HG03354 (cell line): ENCODE data around the gene IQSEC1.

Source experiments
- ATAC-seq: cut with Tn5 transposase; IDR thresholded peaks from one replicate; pipeline ENCODE4 v1.9.1; 2021; ENCODE audit warnings: mild to moderate bottlenecking; ENCODE audit not compliant: unreplicated experiment, poor library complexity, severe bottlenecking

Gene IQSEC1

GRCh38 chr3:13073326-13074005 is at the start of gene IQSEC1:
Gene IQSEC1 (minus strand): TSS chr3:13073429. CDS start chr3:13073014, 415 bp downstream.
- ATAC-seq, result peak; percentile 63

DNA sequence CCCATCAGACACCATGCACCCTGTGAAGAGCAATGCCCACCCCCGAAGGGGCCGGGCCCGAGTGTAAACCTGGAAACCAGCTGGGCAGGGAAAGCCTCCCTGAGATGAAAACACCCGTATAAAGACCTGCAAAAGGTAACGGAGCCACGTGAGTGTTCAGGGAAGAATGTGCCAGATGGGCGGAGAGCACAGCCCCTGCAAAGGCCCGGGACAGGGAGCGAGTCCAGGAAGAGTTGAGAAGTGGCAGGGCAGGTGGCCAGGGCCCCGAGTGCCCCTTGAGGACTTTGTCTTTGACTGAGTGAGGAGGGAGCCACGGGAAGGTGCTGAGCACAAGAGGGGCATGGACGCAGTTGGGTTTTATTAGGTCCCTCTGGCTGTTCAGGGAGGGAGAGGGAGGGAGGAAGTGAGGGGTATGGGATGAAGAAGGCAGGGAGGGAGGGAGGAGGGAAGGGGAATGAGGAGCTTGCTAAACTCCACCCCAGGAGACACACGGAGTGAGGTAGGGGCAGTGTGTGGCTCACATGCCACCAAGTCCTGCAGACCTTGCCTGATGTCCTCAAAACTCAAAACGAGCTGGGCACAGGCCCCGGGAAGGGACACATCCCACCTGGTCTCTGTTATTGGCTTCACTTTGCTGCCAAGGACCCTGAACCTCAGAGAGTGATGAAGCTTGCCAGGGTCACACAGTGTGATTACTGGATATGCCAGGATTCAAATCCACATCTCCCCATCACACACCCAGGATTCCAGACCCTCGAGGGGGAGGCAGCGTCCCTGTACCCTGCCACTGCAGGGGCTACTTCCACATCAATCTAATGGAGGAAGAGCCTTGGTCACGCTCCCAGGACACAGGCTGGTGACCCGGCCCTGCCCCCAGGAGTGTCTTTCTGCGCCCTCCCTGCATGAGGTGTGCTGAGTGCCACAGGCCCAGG is 49.1 kb upstream of the IQSEC1 start:
- ATAC-seq, result no peak

DNA sequence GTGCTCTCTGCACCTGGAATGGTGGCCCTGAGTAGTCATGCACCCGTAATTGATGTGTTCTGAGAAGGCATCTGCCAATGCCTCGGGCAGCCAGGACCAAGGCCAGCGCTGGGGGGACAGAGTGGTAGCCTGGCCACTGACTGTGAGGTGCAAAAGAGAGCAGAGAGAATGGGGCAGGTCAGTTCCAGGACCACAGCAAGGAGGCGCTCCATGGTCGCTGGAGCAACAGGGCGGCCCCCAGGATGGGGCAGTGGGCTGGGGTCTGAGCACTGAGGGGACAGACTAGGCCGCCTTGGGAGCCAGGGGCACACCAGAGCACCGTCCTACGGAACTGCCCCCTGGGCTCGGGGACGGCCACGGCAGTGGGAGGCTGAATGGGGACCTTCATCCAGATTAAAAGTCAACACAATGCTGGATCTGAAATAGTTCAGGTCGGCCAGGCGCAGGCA is 48.3 kb upstream of the IQSEC1 start:
- no peak for ATAC-seq

DNA sequence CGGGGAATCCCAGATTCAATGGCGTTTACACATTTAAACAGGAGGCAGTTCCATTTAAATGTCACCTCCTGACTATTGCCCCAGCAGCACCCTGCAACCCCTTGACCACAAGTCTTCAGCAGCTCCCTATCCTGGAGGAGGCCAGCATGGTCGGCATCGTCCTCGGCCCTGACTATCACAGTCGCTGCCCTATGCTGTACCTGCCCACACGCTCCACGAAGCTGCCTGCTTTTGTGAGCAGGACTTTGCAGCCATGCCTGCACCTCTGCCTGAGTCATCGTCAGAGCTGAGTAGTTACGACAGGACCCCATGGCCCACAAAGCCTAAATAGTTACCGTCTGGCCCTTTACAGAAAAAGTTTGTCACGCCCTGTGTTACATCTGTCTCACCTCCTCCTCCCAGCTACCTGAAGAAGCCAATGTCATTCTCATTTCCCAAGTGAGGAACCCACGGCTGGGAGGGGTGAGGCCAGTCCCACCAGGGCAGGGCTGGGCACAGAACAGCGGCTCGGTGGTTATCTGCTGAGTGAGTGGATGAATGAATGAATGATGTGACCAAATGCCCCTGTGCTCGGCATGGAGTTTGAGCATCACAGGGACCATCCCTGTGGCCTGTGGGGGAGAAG is 47.8 kb upstream of the IQSEC1 start:
- no peak for ATAC-seq

DNA sequence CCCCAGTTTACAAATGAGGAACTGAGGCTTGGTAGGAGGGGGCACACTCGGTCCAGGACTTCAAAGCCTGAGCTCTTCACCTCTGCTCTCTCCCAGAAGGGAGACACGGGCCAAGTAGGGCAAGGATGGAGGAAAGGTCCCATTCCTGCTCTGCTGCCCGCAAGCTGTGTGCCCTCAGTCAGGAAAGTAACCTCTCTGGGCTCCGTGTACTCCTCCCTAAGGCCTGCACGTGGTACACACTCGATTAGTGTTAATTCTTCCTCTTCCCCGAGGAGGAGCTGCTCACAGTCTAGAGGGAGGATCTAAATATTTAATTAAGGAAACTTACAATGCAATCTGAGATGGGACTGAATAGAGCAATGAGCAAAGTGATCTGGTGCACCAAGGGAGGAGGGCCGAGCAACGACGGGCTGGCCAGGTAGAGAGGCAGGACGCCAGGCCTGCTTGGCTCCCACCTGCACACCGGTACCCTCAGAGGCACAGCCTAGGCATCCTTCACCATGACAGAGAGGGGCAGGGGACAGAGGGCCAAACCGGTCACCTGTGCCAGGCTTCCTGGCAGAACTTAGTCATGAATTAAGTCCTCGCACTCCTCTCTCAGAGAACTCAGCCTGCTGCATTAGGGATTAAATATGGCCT is 47.2 kb upstream of the IQSEC1 start:
- no peak for ATAC-seq

DNA sequence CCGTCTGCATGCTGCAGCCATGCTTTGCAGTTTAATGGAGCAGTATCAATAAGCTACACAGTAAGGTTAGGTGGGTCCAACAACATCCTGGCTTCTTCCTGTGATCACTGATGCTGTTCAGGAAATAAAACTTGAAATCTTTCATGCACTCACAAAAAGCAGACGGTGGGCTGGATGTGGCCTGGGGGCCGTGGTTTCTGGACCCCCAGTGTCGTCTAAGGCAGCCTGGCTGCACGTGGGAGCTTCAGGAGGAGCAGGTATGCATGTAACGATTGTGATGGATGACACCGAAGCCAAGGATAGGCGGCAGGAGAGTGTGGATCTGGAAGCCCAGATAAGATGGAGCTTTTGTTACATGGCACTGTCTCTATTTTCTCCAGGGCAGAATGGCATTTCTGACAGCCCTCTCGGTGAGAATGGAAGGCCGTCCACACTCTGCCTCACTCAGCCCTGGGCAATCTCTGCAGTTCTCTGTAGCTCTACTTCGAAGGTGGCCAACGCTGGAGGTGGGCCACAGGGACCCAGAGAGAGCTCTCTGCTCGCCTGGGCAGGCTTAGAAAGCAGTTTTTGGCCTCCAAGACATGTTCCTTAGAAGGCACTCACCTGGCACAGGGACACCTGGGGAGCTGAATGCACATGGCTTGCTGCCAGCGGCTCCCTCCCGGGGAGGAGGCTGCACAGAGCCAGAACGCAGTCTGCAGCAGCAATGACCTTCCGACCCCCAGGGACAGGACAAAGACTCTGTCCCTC is 46.4 kb upstream of the IQSEC1 start:
- ATAC-seq, result no peak

GRCh38 chr3:13116426-13116825 is 43.2 kb upstream of the IQSEC1 start:
- no peak for ATAC-seq

GRCh38 chr3:13115991-13116390 is 42.8 kb upstream of the IQSEC1 start:
- no peak for ATAC-seq

GRCh38 chr3:13115576-13115910 is 42.3 kb upstream of the IQSEC1 start:
- no peak for ATAC-seq

- no peak for ATAC-seq
Measured at GRCh38 chr3:13114811-13115575, 41.8 kb upstream of the IQSEC1 start.

DNA sequence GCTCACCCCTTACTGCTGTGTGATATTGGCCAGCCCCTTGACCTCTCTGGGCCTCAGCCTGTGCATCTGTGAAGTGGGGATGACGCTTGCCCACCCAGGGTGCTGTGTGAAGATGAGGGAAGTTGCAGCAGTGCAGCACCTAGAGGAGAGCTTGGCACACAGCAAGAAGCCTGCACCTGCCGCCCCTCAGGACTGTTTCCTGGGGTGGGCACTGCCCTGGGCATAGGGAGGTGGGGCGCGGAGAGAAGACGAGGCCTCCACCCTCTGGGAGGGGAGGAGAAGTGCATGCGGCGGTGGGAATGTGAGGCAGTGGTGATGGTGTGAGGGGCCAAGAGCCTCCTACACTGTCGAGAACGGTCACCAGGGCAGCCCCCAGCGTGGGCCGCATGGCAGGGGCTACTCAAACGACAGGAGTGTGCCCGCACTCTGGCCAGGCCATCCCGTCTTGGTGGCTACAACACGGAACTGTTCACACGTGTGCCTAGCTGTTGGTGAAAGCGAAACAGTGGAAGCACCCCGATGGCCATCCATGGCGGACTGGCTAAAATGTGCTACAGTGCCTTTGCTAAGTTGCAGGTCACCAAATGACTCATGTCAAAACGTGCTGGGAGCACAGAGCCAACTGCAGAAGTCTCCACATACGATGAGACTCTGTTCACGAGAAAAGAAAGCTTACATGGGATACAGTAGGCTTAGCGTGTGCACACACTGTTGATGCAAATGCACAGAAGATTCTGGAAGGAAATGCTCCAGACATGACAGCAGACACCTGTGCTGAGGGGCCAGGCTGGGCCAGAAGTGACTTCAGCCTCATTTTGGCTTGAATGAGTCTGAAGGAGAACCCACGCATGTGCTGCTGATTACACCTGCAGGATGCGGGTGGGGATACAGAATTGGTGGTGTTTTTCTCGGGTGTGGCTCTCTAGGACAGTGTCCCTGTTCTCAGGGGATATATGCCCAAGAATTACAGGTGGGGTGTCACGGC is 40.4 kb upstream of the IQSEC1 start:
- ATAC-seq, result no peak

DNA sequence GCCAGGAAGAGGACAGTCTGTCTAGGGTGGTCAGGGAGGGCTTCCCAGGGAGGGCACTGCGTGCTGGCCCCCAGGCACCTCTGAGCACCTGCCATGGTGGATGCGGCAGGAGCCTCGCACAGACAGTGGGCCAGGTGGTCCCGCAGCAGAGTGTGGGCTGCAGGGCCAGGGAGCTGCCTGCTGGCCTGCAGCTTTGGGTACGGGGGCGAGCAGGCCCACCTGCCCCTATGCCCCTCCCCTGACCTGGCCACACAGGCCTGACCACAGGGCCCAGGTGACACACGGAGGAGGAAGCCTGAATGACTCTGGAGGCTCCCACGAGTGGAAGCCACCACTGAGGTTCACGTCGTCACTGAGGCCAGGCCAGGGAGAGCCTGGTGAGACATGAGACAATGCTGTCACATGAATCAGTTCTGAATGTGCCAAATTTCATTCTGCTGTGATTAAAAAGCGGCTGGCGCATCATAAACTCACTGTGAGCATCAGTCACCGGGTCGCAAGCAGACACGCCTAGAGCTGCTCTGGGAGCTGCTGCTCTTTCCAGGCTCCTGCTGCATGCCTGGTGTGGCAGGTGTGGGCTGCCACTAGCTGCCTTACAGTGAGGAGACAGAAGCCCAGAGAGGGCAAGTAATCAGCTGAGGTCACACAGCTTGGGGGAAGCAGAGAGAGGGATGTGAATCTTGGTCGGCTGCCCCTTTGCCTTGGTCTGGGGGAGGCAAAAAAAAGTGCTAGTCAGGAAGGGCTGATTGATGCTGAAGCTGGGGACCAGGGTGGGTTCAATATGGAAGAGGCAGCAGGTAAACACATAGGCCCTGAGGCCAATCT is 39.5 kb upstream of the IQSEC1 start:
- no peak for ATAC-seq

GRCh38 chr3:13111873-13112520 is 38.8 kb upstream of the IQSEC1 start:
- ATAC-seq, result no peak

GRCh38 chr3:13111173-13111872 is 38.1 kb upstream of the IQSEC1 start:
- ATAC-seq, result peak; percentile 25

DNA sequence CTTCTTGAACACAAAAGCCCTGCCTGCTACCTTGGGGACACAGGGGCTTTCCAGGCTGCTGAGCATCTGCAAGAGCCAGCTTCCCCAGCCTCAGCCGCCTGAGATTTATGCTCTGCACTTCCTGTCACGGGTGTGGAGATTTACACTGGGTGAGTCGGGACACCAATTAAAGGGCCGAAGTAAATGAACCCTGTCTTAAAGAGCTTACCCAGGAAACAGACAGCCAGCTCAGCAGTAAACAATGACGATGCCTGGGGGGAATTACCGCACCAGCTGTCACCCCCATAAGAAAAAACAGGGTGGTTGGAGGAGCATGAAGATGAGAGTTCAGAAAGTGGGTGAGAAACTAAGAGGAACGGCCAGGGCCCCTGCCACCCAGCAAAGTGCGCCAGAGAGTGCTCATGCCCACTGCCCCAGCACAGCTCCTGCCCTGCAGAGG is 37.5 kb upstream of the IQSEC1 start:
- ATAC-seq, result peak; percentile 86

- ATAC-seq, result no peak
Measured at GRCh38 chr3:13109516-13109915, 36.3 kb upstream of the IQSEC1 start.
